ENCODE measurements around the gene AEBP1.

DNA sequence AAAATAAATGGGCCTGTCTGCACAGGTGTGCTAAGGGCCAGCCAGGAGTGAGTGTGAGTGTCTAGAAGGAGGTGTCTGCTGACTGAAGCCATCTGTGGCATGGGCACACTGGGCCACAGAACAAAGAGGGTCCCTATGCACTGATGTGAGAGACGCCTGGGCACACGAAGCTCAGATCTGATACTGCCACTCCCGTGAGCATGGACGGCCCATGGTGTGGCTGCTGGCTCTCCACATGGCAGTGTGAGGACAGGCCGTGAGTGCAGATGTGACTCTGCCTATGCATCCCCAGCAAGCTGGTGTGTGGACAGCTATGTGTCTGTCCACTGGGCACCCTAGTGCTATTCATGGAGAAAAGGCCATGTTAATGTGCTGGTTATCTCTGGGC is 49.8 kb downstream of the AEBP1 start:
- TF ChIP-seq EZH2 (IDR thresholded peaks at IDR 0.05; ENCODE audit: borderline replicate concordance, low read depth, low read length, poor library complexity, severe bottlenecking), result no peak
- TF ChIP-seq, protein P1, sequence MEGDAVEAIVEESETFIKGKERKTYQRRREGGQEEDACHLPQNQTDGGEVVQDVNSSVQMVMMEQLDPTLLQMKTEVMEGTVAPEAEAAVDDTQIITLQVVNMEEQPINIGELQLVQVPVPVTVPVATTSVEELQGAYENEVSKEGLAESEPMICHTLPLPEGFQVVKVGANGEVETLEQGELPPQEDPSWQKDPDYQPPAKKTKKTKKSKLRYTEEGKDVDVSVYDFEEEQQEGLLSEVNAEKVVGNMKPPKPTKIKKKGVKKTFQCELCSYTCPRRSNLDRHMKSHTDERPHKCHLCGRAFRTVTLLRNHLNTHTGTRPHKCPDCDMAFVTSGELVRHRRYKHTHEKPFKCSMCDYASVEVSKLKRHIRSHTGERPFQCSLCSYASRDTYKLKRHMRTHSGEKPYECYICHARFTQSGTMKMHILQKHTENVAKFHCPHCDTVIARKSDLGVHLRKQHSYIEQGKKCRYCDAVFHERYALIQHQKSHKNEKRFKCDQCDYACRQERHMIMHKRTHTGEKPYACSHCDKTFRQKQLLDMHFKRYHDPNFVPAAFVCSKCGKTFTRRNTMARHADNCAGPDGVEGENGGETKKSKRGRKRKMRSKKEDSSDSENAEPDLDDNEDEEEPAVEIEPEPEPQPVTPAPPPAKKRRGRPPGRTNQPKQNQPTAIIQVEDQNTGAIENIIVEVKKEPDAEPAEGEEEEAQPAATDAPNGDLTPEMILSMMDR (conservative IDR thresholded peaks at IDR 0.05; ENCODE audit: low read depth, low read length), result no peak

All from A673 (cell line).